AG08395 (cell line): ENCODE data around the gene ACSF3.
A peak's percentile ranks its signal among the peaks of the same experiment; 100 is the strongest.
"Not testable (repeated sequence)": the region's sequence is repeated elsewhere in the genome, so short reads cannot be mapped to it uniquely, and the experiment has no call there.

Source experiments
- DNase-seq: peaks from one replicate; pipeline ENCODE4 v3.0.0; 2012; ENCODE audit warnings: mixed read lengths, low spot score

ACSF3 gene

GRCh38 chr16:89161763-89162713 is 68.4 kb downstream of the ACSF3 start:
- no peak for DNase-seq

DNA sequence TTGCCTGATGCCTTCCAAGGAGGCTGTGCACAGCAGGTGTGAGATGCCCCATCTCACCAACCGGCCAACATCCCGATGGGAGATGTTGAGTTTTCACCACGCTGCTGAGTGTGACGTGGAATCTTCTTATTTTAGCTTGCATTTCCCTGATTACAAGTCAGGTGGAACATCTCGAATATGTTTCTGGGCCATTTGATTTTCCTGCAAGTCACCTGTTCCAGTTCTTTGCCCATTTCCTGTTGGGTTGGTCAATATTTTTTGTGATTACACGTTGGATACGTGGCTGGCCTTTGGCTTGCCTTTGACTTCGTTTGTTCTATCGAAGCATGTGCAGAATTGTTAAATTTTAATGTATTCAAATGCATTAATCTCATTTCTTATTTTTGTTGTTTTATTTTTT is 69.6 kb downstream of the ACSF3 start:
- no peak for DNase-seq

- no peak for DNase-seq
Observed at GRCh38 chr16:89164436-89164835, 70.8 kb downstream of the ACSF3 start.

DNA sequence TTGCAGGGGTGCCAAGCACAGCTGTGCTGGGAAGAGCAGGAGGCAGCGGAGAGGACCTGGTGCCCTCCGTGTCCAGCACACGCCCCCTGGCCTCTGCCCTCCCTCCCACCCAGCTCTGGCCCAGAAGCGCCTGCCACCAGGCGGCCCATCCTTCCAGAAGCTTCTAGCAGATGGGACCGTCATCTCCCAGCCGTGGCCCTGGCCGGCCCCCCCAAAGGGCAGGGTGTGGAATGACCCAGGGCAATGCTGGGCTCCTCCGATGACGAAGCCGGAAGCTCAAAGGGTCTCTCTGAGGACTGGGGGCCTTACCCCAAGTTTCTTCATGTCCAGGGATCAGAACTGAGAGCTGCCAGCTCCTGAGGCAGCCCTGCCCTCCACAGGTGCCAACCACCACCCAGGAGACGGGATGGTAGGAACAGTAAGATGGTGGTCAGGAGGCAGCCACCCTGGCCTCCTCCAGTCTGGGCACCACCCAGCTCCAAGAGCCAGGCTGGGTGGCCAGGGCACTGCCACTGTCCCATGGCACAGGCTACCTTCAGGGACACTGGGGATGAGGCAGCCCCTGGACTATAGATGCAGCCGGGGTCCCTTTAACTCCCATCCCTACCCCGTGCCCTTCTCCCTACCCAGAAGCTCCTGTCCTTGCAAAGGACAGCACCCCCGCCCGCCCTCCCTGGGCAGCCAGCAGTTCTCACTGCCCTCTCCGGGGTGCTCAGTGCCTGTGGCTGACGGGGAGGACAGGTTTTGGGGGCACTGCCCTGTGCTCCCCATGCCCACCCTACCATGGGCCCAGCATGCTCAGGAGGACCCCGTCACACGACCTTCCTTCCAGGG is 71.4 kb downstream of the ACSF3 start:
- DNase-seq, result no peak

DNA sequence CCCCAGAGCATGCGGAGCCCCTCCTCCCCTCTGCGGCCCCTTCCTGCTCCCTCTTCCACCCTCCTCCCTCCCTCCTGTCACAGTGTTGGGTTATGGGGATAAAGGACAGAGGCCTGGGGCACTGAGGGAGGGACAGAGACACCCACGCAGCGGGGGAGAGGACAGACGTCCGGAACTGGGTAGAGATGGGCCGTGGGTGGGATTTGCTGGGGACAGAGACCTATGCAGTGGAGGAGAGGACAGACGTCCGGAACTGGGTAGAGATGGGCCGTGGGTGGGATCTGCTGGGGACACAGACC is 72.0 kb downstream of the ACSF3 start:
- not testable (repeated sequence) for DNase-seq

DNA sequence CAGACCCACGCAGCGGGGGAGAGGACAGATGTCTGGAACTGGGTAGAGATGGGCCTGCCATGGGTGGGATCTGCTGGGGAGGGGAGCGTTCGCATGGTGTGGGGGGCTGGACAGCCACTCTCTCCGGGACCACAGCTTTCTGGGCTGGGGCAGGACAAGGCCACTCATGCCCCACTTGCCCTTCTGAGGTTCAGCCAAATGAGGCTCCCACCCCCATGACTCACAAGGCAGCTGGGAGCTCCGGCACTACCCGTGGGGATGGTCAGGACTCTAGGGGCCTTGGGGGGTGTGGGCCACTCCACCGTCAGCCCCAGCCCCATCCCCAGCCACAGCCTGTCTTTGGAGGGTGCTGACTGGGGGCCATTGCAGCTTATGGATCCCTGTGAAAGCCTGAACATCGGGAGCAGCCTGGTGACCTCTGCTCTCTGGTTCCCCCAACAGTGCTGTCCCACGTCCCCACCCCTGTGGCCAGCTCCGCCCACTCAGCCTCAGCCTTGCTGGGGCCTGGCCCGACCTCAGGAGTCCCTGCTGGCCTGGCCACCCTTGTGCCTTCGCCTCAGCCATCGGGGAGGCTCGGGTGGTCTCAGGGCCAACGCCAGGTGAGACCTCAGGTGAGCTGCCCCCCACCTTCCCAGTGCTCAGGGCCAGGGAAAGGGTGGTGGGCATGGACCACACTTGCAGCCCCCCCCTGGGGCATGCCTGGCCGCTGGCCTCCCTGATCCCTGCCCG is 73.2 kb downstream of the ACSF3 start:
- DNase-seq, result no peak

DNA sequence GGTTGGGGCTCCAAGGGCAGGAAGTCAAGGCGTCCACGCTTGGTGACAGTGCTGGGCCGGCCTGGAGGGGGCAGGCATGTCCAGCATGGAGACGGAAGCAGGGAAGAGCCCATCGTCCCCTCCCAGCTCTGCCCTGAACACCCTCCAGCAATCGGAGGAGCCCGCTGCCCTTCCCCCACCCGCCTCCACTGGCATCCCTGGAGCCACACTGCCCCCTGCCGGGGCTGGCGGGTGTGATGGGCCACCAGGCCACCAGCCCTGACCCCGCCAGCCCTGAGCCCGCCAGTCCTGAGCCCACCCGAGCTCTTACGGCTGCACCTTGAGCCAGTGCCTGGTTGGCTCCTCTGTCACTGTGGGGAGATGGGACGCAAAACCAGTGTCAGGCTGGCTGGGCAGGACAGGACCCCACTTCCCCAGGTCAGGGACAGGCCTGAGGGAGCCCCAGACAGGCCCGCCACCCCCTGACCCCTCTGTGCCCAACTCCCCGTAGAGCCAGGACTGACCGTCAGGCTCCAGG is 73.8 kb downstream of the ACSF3 start:
- DNase-seq, result peak; percentile 88

GRCh38 chr16:89168381-89169189 is 74.9 kb downstream of the ACSF3 start:
- DNase-seq, result no peak

- DNase-seq, result no peak
Observed at GRCh38 chr16:89169778-89170177, 76.1 kb downstream of the ACSF3 start.

GRCh38 chr16:89170346-89171215 is 76.9 kb downstream of the ACSF3 start:
- no peak for DNase-seq

GRCh38 chr16:89171216-89172170 is 77.8 kb downstream of the ACSF3 start, which contains the start of gene CDH15:
TSS of gene CDH15 (plus strand) at chr16:89171748. CDS start at chr16:89171832, 84 bp downstream.
- DNase-seq, result peak; percentile 96

GRCh38 chr16:89172171-89172527 is 78.5 kb downstream of the ACSF3 start:
- no peak for DNase-seq

GRCh38 chr16:89172528-89173173 is 79.0 kb downstream of the ACSF3 start:
- no peak for DNase-seq

GRCh38 chr16:89173174-89173921 is 79.7 kb downstream of the ACSF3 start:
- no peak for DNase-seq

DNA sequence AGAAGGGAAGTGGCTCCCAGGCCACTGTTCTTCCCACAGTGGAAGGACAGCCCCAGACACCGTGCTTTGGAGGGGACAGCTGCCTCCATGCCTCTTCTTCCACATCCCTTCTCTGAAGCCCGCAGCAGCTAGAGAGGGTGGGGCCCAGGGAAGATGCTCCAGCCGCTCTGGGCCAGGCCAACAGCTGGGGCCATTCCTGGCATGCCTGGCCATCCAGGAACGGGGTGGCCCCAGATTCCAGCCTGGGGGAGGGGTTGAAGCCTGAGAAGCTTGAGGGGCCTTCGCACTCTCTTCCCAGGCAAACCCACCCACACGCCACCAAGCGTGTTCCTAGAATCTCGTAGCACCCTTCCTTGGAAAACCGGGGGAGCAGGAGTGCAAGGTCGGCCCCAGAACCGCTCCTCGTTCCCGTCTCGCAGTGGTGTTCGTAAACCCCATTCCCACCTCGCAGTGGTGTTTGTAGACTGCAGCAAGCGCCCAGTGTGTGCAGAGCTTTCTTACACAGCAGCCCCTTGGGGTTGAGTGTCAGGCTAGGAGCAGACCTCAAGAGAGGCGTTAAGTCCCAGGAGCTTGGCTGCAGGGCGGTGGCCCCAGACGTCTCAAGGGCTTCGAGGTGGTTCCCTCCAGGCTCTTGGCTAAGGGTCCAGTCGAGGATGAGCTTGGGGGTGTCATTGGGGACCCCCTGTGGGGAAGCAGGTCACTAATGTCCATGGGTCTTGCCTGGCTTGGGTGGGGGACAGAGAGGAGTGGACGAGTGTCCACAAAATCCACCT is 80.6 kb downstream of the ACSF3 start:
- DNase-seq, result no peak

- DNase-seq, result no peak
Observed at GRCh38 chr16:89174877-89175276, 81.2 kb downstream of the ACSF3 start.
